ENCODE measurements around the gene FAM13A. TPM values are rescaled to one million over a fixed set of nuclear protein-coding genes. Genes with fewer than 3 reads are reported as not detected.

The FAM13A gene
- total and polyA plus RNA-seq, 2 of the 8 experiments (the other 6 are each of a cell fraction or from before 2014, with no cell fraction given), result 7.1 to 16.5 TPM

DNA sequence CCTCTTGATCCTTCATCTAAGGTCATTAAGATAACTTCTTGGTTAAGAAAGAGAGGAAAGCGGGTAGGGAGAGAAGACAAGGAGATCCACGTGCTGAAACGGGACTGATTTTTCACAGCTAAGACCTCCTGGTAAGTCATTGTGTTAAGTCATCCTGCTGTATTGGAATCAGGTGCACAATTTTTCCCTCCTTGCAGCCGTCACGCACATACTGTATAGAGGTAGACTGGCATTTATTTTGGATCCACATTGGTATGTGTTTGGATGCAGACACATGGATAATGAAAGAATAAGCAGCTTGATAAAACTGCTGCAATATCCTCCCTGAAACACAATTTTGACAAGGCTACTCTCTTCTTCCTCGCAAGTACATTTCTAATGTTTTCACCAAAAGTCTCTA lies 299.2 kb downstream of the FAM13A start (continued):
- TF ChIP-seq, protein P1, sequence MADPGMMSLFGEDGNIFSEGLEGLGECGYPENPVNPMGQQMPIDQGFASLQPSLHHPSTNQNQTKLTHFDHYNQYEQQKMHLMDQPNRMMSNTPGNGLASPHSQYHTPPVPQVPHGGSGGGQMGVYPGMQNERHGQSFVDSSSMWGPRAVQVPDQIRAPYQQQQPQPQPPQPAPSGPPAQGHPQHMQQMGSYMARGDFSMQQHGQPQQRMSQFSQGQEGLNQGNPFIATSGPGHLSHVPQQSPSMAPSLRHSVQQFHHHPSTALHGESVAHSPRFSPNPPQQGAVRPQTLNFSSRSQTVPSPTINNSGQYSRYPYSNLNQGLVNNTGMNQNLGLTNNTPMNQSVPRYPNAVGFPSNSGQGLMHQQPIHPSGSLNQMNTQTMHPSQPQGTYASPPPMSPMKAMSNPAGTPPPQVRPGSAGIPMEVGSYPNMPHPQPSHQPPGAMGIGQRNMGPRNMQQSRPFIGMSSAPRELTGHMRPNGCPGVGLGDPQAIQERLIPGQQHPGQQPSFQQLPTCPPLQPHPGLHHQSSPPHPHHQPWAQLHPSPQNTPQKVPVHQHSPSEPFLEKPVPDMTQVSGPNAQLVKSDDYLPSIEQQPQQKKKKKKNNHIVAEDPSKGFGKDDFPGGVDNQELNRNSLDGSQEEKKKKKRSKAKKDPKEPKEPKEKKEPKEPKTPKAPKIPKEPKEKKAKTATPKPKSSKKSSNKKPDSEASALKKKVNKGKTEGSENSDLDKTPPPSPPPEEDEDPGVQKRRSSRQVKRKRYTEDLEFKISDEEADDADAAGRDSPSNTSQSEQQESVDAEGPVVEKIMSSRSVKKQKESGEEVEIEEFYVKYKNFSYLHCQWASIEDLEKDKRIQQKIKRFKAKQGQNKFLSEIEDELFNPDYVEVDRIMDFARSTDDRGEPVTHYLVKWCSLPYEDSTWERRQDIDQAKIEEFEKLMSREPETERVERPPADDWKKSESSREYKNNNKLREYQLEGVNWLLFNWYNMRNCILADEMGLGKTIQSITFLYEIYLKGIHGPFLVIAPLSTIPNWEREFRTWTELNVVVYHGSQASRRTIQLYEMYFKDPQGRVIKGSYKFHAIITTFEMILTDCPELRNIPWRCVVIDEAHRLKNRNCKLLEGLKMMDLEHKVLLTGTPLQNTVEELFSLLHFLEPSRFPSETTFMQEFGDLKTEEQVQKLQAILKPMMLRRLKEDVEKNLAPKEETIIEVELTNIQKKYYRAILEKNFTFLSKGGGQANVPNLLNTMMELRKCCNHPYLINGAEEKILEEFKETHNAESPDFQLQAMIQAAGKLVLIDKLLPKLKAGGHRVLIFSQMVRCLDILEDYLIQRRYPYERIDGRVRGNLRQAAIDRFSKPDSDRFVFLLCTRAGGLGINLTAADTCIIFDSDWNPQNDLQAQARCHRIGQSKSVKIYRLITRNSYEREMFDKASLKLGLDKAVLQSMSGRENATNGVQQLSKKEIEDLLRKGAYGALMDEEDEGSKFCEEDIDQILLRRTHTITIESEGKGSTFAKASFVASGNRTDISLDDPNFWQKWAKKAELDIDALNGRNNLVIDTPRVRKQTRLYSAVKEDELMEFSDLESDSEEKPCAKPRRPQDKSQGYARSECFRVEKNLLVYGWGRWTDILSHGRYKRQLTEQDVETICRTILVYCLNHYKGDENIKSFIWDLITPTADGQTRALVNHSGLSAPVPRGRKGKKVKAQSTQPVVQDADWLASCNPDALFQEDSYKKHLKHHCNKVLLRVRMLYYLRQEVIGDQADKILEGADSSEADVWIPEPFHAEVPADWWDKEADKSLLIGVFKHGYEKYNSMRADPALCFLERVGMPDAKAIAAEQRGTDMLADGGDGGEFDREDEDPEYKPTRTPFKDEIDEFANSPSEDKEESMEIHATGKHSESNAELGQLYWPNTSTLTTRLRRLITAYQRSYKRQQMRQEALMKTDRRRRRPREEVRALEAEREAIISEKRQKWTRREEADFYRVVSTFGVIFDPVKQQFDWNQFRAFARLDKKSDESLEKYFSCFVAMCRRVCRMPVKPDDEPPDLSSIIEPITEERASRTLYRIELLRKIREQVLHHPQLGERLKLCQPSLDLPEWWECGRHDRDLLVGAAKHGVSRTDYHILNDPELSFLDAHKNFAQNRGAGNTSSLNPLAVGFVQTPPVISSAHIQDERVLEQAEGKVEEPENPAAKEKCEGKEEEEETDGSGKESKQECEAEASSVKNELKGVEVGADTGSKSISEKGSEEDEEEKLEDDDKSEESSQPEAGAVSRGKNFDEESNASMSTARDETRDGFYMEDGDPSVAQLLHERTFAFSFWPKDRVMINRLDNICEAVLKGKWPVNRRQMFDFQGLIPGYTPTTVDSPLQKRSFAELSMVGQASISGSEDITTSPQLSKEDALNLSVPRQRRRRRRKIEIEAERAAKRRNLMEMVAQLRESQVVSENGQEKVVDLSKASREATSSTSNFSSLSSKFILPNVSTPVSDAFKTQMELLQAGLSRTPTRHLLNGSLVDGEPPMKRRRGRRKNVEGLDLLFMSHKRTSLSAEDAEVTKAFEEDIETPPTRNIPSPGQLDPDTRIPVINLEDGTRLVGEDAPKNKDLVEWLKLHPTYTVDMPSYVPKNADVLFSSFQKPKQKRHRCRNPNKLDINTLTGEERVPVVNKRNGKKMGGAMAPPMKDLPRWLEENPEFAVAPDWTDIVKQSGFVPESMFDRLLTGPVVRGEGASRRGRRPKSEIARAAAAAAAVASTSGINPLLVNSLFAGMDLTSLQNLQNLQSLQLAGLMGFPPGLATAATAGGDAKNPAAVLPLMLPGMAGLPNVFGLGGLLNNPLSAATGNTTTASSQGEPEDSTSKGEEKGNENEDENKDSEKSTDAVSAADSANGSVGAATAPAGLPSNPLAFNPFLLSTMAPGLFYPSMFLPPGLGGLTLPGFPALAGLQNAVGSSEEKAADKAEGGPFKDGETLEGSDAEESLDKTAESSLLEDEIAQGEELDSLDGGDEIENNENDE (IDR thresholded peaks at IDR 0.05; ENCODE audit: insufficient replicate concordance, low read length), result no peak
- TF ChIP-seq YY1 (IDR thresholded peaks at IDR 0.05; ENCODE audit: low read depth, low read length), result no peak
- TF ChIP-seq JUND (IDR thresholded peaks at IDR 0.05; ENCODE audit: low read length), result no peak
- no peak for TF ChIP-seq KDM5A (IDR thresholded peaks at IDR 0.05; ENCODE audit: low read length)
- TF ChIP-seq CREB1 (IDR thresholded peaks at IDR 0.05), result no peak
- TF ChIP-seq BACH1 (IDR thresholded peaks at IDR 0.05; ENCODE audit: low read length), result no peak
- TF ChIP-seq ASH2L (IDR thresholded peaks at IDR 0.05; ENCODE audit: low read length), result no peak

Measured in H1 (cell line).